HG03064 (cell line): Measurements from ENCODE around the gene PIK3C3.
"Not testable (repeated sequence)": the region's sequence is repeated elsewhere in the genome, so short reads cannot be mapped to it uniquely, and the experiment has no call there.

Experiments
- ATAC-seq: cut with Tn5 transposase; IDR thresholded peaks from one replicate; pipeline ENCODE4 v1.9.1; 2021; ENCODE audit warnings: low read depth; ENCODE audit not compliant: unreplicated experiment

Gene PIK3C3

DNA sequence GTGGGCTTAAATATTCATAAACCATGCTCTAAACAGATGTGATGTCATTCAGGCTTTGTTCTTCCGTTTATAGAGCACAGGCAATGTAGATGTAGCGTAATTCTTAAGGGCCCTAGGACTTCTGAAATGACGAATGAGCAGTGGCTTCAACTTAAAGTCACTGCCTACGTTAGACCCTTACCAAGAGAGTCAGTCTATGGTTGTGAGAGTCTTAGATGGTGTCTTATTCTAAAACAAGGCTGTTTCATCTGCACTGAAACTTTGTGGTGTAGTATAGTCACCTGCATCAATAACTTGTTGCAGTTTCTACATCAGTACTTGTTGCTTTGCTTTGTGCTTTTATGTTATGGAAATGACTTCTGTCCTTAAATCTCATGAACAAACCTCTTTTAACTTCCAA is 56.0 kb downstream of the PIK3C3 start:
- ATAC-seq, result peak; percentile 99

DNA sequence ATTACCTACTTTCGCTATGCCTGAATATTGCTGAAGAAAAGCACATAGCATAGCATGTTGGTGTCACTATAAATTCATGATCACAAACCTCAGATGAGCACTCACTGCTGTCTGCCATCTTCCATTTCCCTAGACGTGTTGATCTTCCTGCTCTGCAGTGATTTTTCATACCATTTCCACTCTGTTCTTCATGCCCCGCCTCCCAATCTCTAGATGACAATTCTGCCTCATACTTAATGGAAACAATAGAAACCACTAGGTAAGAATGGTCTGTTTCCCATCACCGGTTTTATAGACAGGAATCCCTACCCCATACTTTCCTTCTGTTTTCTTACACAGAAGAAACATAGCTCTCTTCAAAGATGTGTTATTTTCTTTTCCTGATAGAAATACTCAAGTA is 63.8 kb downstream of the PIK3C3 start:
- ATAC-seq, result no peak

DNA sequence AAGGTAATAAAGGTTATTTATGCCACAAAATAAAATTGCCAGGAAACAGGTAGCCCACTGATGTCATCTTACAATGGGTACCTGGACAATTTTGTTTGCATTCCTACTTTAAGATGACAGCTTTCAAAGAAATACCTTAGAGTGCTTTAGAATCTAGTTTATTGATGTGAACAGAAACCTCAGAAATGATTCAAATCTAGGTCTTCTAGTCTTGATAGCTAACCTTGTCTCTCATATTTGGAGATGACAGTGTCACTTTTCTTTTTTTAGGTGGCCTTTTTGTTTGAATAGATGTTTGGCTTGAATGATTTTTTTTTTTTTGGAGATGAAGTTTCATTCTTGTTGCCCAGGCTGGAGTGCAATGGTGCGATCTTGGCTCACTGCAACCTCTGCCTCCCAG is 69.1 kb downstream of the PIK3C3 start:
- no peak for ATAC-seq

GRCh38 chr18:42025491-42025890 is 70.5 kb downstream of the PIK3C3 start:
- ATAC-seq, result peak; percentile 22

DNA sequence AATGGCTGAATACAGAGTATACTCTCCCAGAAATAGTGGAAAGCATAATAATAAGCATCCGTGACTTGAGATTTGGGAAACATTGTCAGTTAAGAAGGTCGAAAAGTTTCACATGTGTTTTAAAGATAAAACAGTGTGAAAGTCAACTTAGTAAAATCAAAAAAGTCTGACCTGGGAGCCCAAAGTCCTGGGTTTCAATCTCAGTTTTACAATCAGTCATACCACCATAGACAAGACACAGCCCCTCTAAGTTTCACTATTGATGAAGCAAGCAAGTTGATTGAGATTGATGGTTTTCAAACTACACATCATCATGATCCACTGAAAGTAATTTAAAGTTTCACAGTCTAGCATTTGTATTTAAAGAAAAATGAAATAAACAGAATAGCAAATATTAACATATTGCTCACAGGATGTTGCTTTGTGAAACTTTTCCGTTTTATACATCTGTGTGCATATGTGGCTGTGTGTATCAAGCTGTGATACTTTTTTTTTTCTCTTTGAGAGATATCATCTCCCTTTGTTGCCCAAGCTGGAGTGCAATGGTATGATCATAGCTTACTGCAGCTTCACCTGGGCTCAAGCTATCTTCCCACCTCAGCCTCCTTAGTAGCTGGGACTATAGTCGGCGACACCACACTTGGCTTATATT is 71.1 kb downstream of the PIK3C3 start:
- ATAC-seq, result peak; percentile 97

GRCh38 chr18:42028247-42028832 is 73.3 kb downstream of the PIK3C3 start:
- no peak for ATAC-seq

DNA sequence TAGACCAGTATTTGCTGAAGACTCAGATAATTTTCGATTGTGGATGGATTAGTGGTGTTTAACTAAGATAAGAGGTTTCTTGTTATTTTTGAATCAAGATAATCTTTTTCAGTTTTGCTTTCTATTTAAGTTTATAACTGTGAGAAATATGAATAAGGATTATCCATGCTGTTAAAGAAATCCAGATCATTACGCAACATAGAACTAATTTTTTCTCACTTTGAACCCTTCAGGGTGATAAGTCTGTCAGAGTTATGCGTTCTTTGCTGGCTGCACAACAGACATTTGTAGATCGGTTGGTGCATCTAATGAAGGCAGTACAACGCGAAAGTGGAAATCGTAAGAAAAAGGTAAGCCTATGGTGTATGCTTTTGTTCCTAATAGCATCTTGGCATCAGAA is 74.1 kb downstream of the PIK3C3 start:
- no peak for ATAC-seq

DNA sequence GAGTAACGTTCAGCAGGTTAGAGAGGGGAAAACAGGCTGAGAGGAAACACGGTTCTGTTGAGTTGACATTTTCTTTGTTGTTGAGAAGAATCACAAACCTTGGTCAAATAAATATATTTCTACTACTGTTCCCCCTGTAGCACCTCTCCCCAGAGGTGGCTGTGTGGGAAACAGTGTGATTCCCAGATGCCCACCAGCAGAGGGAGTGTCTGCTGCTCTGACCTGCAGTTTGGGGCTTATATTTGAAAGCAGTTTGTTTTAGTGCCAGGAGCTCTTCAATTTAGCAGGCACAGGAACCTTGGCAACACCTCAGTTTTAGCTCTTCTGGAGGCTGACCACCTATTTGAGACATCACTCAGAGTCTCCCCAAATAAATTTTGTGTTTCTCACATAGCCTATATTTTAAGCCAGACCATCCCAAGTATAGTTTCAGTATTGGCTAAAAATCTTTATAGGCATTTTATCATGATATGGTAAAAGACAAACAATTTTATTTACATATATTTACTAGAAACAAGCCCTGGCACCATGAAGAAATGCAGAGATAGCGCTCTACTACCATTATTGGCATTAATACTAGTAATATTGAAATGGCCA is 75.7 kb downstream of the PIK3C3 start:
- no peak for ATAC-seq

DNA sequence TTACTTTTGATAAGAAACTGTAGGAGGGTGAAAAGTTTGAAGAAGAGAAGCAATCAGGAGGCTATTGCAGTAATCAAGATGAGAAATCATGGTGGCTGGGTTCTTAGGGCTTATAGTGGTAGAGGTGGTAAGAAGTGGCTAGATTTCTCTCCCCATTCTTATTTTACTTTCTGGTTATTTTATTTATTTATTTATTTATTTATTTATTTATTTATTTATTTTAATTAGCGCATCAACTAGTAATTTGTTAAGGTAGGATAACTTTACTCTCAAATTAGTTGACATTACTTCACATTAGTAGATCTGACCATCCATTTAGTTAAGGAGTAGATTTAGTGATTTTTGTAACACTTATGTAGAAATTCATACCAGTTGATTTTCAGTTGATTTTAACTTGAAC is 77.4 kb downstream of the PIK3C3 start:
- no peak for ATAC-seq

- ATAC-seq, result no peak
Observed at GRCh38 chr18:42033137-42033810, 78.2 kb downstream of the PIK3C3 start.

DNA sequence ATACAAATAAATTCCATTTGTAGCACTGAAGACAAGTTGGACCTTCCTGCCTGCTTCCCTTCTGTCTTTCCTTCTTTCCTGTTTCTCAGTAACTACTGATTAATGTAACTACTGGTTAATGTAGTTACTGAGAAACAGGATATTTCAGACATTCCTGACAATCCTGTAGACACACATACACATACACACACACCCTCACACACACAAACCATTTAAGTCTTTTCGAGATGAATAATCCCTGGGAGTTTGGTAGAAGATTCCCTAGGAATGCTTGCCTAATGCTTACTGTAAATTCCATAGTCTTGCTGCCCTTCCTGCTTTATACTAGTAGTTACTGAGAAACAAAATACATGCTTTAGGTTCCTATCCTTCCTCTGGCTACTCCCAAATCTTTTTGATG is 83.9 kb downstream of the PIK3C3 start:
- no peak for ATAC-seq

DNA sequence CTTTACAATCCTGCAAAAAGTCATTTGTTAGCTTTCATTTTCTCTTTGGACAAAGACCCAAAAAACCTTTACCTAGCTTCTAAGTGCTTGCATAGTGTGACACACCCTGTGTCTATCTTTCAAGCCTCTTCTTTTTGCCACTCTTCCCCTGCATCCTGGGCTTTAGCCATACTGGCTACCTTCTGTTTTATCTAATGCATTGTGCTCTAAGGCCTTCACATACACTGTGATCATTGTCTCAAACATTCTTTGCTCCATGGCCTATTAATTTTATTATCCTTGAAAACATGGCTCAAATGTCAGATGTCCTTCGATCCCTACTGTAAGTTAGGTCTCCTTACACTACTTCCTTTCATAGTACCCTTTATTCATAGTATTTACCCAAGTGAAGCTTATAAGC is 84.4 kb downstream of the PIK3C3 start:
- ATAC-seq, result no peak

DNA sequence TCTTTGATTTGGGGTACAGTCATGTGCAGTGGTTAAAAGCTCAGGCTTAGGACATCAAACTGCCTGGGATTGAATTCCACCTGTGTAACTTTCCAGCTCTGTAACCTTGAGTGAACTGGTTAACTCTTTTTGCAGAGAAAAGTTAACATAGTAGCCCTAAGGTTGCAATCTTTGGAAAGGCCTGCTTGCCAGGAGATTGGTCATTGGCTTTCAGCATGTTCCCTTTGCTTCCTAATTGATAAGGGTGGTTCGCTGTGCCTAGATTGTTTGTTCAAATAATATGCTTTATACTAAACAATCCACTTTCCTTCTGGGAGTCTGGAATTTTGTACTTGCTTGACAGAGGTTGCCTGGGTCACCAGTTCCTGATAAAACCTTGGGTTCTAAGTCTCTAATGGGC is 86.8 kb downstream of the PIK3C3 start:
- no peak for ATAC-seq

DNA sequence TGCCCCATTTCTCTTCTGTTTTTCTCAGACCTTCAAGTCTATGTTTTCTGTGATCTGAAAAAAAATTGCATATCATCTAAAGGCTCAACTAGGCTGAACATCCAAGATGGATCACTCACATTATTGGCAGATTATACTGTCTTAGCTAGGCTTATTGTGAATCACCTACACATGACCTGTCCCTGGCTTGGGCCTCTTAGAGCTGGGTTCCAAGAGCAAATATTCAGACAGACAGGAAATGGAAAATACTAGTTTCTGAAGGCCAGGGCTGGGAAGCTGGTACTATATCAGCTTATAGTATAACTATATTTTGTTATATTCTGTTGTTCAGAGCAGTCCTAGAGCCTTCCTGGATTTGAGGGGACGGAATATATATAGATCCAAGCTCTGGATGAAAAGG is 90.3 kb downstream of the PIK3C3 start:
- no peak for ATAC-seq

GRCh38 chr18:42047721-42048120 is 92.7 kb downstream of the PIK3C3 start:
- ATAC-seq, result no peak

GRCh38 chr18:42048158-42048557 is 93.1 kb downstream of the PIK3C3 start:
- ATAC-seq, result no peak

GRCh38 chr18:42049536-42049935 is 94.5 kb downstream of the PIK3C3 start:
- not testable (repeated sequence) for ATAC-seq

GRCh38 chr18:42051411-42051810 is 96.4 kb downstream of the PIK3C3 start:
- ATAC-seq, result no peak

DNA sequence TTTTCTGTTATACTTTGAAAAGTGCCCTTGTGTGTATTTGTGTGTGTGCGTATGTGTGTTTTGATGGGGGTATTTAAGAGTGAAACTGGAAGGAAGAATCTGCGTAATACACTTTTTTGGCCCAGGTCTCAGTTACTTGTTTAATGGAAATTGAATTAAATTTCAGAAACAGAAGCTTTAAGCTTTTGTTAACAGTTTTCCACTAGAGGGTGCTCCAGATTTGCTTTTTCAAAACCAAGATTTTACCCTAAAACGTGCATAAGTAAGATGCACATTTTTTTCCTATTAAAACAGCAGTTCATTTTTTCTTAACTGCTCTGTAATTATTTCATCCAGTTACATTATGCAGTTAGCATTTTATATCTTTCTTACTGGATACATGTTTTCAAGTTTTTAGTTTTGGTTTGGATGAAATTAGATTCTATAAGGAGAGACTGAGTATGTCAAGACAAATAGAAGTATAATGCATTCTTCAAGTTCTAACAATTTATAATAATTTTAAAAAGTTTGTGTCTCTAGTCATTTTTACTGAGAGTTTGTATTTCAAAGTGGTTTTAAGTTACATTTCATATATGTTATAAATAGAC is 97.2 kb downstream of the PIK3C3 start:
- ATAC-seq, result no peak

DNA sequence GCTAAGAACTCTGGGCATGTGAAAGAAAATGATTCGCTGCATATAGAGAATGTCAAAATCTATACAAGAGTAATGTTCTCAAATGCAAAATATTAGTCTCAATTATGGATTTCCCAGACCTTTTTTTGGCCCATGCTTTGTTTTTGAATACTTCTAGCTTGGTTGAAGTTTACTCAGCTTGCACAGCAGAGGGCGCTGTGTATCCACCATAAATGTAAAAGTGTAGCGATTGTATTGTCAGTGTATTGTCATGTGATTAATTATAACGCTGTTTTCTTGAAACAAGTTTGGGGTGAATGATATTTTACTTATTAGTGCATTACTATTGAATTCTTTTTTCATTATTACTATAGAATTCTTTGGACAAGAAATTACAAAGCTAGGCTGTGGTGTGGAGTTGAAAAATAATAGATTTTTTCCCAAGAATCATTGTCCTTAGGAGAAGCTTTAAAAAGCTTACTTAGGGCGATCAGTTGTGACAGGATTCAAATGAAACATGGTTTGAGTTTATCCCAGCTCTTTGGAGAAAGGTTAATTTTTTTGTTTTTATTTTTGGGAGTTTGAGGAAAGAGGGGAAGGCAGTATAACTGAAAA is 98.3 kb downstream of the PIK3C3 start:
- ATAC-seq, result peak; percentile 86

GRCh38 chr18:42064109-42064508 is 109.1 kb downstream of the PIK3C3 start:
- ATAC-seq, result no peak
